ENCODE results near the gene B4GALNT4. TPM values are rescaled to one million over a fixed set of nuclear protein-coding genes. Genes with fewer than 3 reads are reported as not detected.
"Not testable (repeated sequence)": the region's sequence is repeated elsewhere in the genome, so short reads cannot be mapped to it uniquely, and the experiment has no call there.

The B4GALNT4 gene
- total RNA-seq, 1 experiment from 2014 or later, result 3.0 TPM

DNA sequence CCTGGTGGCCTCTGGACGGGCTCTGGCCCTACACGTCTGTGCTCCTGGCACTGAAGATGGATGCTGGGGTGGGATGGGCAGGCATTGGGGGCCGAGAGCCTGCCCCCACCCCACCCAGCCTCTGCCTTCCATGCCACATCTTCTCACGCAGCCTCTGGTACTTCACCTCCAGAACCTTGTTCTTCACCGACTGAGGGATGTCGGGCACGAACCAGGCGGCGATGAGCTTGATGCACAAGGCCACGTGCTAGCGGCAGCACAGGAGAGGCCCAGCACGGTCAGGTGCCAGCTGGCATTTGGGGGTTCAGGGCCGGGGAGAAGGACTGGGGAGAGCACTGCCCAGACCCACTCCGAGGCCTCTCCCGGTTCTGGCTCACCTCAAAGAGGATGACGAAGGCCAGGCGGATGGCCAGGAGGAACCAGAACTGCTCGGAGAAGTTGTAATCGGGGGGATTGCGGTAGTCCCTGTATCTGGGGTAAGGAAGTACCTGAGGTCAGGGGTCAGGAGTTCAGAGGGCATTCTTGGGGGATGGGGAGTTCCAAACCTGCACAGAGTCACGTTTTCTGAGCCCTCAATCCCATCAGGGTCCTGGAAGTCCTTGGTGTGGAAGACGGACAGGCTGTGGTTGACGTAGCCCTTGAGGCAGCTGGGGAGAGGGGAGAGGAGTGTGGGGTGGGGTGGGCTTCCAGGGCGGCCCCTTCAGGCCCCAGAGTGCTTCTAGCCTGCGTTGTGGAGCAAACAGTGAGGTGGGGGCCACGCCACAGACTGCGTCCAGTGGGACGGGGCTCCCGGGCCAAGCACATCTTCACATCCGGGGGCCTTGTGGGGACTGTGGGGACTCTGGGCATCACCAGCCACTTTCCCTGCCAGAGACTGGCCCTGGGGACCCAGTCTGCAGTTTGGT lies 49.3 kb downstream of the B4GALNT4 start:
- no peak for DNase-seq (ENCODE audit: low read depth)

DNA sequence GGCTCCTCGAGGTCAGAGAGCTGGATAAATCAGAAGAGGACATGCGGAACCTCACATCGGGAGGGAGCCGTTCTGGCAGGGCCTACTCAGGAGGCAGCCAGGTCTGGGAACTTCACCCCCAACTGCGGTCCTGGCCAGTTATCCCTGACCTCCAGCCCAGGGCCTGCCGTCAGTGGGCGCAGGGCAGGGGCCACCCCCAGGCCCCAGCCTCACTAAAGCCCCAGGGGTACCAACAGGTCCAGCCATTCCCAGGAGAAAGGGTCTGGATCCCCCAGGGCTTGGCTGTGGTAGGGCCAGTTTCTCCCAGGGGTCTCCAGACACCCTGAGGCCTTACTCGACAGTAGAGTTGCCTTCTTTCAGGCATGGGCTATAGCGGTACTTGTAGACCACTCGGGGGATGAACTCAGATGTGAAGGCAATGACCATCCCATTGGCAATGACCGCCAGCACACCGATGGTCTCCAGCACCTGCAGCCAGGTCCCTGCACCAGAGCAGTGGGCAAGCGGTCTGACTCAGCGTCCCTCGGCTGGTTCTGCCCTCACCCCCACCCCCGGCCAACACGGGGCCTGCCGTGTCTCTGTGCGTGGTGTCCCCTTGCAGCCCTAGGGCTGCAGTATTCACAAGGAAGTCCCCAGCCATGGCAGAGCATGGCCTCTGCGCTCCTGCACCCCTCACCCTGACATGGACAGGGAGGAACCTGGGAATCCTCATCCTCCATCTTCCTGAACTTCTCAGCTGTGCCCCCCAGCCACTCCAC lies 50.1 kb downstream of the B4GALNT4 start:
- no peak for DNase-seq (ENCODE audit: low read depth)

DNA sequence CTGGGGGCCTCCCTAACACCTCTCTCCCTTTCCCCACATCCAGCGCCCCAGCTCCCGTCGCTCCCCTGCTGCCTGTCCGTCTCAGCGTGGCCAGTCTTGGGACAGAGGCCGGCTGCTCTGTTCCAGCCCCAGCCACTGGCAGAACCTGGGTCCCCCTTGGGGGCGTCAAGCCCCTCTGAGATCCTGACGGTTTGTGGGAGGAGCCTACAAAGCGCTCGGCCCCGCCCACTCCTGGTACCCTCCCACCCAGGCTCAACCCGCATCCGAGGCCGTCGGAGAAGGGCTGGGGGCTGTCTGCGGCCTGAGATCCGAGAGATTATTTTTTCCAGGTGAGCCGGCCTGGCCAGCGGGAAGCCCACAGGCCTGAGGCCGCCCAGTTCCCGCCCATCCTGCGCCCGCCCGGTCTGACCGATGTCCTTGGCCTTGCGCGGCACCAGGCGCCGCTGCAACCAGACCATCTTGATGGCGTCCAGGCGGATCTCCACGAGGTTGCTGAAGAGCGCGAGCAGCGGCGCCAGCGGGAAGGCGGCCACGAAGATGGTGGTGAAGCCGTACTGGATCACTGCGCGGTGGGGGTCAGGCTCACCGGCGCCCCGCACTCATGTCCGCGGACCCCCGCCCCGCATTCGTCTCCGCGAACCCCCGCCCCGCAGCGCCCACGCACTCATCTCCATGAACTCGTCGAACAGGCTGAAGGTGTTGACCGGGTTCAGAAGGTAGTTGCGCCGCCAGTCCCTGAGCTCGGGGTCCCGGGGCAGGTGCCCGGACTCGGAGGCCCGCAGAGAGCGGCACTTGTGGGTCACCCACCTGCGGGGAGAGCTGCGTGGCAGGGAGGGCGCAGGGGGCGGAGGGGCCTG lies 51.0 kb downstream of the B4GALNT4 start:
- DNase-seq (ENCODE audit: low read depth), result no peak

DNA sequence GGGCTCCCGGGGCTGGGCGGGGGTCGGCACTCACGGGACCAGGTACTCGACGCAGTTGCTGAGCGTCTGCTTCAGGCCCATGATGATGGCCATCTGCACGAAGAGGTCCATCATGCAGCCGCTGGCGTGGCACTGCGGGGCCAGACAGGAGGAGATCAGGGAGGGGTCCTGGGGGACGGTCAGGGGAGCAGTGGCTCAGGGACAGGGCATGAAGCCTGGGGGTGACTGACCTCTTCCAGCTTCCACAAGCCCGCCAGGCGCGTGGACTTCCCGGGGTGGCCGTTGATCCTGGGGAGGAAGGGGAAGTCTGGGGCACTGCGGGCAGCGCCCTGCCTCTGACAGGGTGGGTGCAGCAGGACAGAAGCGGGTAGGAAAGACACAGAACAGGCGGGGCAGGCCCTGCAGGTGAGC lies 51.6 kb downstream of the B4GALNT4 start:
- DNase-seq (ENCODE audit: low read depth), result no peak

DNA sequence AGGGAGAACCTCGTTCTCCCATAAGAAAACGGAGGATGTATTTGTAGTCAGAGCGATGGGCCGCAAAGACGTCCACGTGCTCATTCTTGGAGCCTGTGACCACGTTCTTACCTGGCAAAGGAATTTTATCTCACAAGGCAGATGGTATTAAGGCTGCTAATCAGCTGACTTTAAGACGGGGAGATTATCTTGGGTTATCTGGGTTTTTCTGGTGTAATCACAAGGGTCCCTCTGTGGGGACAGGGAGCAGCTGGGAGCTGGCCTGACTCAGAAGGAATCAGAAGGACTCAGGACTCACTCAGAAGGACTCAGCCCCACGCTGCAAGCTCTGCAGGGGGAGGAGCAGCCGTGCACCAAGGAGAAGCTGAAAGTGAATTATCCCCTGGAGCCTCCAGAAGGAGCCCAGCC lies 53.0 kb downstream of the B4GALNT4 start:
- DNase-seq (ENCODE audit: low read depth), result no peak

GRCh38 chr11:424232-424631 lies 54.9 kb downstream of the B4GALNT4 start:
- no peak for DNase-seq (ENCODE audit: low read depth)

- DNase-seq (ENCODE audit: low read depth), result not testable (repeated sequence)
Observed at GRCh38 chr11:424766-425165, 55.5 kb downstream of the B4GALNT4 start.

GRCh38 chr11:425301-425700 lies 56.0 kb downstream of the B4GALNT4 start:
- no peak for DNase-seq (ENCODE audit: low read depth)

DNA sequence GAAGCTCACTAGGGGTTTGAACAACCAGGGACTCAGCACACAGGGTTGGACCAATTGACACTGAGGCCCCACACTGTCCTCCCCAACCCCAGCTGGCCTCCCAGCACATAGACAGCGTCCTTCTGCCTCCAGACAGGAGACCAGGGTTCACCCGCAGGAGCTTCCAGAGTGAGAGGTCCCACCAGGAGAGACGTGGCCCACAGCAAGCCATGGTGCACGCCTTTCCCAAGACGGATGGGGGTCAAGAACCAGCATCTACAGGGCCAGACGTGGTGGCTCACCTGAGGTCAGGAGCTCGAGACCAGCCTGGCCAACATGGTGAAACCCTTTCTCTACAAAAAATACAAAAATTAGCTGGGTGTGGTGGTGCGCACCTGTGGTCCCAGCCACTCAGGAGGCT lies 57.6 kb downstream of the B4GALNT4 start:
- no peak for DNase-seq (ENCODE audit: low read depth)

GRCh38 chr11:428295-428694 lies 59.0 kb downstream of the B4GALNT4 start:
- DNase-seq (ENCODE audit: low read depth), result no peak

DNA sequence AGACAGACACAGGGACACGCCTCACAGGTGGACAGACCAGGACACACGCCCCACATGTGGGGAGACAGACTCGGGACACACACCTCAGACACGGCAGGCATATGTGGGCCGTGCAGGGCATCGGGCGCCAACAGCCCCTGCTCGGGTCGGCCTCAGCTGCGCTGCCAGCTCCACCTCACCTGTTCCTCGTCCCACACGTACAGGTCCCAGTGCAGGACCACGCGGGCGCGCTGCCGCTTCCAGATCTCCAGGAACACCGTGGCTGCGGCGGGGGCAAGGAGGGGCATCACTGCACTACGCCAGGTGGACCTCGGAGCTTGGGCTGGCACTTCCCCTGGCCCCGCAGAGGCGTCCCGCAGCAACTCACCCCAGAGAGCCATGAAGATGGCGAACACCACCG lies 60.1 kb downstream of the B4GALNT4 start:
- no peak for DNase-seq (ENCODE audit: low read depth)

- DNase-seq (ENCODE audit: low read depth), result no peak
Observed at GRCh38 chr11:429931-430456, 60.7 kb downstream of the B4GALNT4 start.

Other genes starting within 250 kb of the B4GALNT4 start
- gene SCGB1C1, start 176.4 kb upstream of the B4GALNT4 start, total RNA-seq (2014; rRNA removed; shearing (Covaris generic)), result not detected in 2 replicates
- gene BET1L, start 162.1 kb upstream of the B4GALNT4 start, total RNA-seq (2014; rRNA removed; shearing (Covaris generic)), result 9.3 and 19.7 TPM in 2 replicates
- gene RIC8A, start 161.8 kb upstream of the B4GALNT4 start, total RNA-seq (2014; rRNA removed; shearing (Covaris generic)), result 116 and 130 TPM in 2 replicates
- gene SIRT3, start 133.2 kb upstream of the B4GALNT4 start, total RNA-seq (2014; rRNA removed; shearing (Covaris generic)), result 4.9 and 5.4 TPM in 2 replicates
- 334 and 350 TPM in 2 replicates for gene PSMD13, start 132.5 kb upstream of the B4GALNT4 start, total RNA-seq (2014; rRNA removed; shearing (Covaris generic))
- gene NLRP6, start 91.1 kb upstream of the B4GALNT4 start, total RNA-seq (2014; rRNA removed; shearing (Covaris generic)), result not detected in 2 replicates
- 0.42 and 1.4 TPM in 2 replicates for gene PGGHG, start 80.4 kb upstream of the B4GALNT4 start, total RNA-seq (2014; rRNA removed; shearing (Covaris generic))
- gene IFITM5, start 70.0 kb upstream of the B4GALNT4 start, total RNA-seq (2014; rRNA removed; shearing (Covaris generic)), result not detected in 2 replicates
- 1.2 and 6.1 TPM in 2 replicates for gene IFITM2, start 61.7 kb upstream of the B4GALNT4 start, total RNA-seq (2014; rRNA removed; shearing (Covaris generic))
- 1.2 TPM in 2 replicates for gene IFITM1, start 55.5 kb upstream of the B4GALNT4 start, total RNA-seq (2014; rRNA removed; shearing (Covaris generic))
- gene IFITM3, start 48.6 kb upstream of the B4GALNT4 start, total RNA-seq (2014; rRNA removed; shearing (Covaris generic)), result 16.9 and 22.8 TPM in 2 replicates
- gene PKP3, start 24.7 kb downstream of the B4GALNT4 start, total RNA-seq (2014; rRNA removed; shearing (Covaris generic)), result 7.3 and 22.9 TPM in 2 replicates
- 10.5 and 25.8 TPM in 2 replicates for gene SIGIRR, start 45.5 kb downstream of the B4GALNT4 start, total RNA-seq (2014; rRNA removed; shearing (Covaris generic))
- 0.17 TPM in 1 of 2 replicates, not detected in the other for gene ANO9, start 72.5 kb downstream of the B4GALNT4 start, total RNA-seq (2014; rRNA removed; shearing (Covaris generic))
- gene PTDSS2, start 80.8 kb downstream of the B4GALNT4 start, total RNA-seq (2014; rRNA removed; shearing (Covaris generic)), result 16.2 and 24.4 TPM in 2 replicates
- gene RNH1, start 137.7 kb downstream of the B4GALNT4 start, total RNA-seq (2014; rRNA removed; shearing (Covaris generic)), result 165 and 188 TPM in 2 replicates
- gene HRAS, start 166.1 kb downstream of the B4GALNT4 start, total RNA-seq (2014; rRNA removed; shearing (Covaris generic)), result 67.4 and 75.8 TPM in 2 replicates
- 0.11 and 0.60 TPM in 2 replicates for gene LRRC56, start 168.0 kb downstream of the B4GALNT4 start, total RNA-seq (2014; rRNA removed; shearing (Covaris generic))
- gene LMNTD2, start 191.2 kb downstream of the B4GALNT4 start, total RNA-seq (2014; rRNA removed; shearing (Covaris generic)), result 0.23 and 0.54 TPM in 2 replicates
- gene RASSF7, start 191.5 kb downstream of the B4GALNT4 start, total RNA-seq (2014; rRNA removed; shearing (Covaris generic)), result 19.8 and 25.2 TPM in 2 replicates
- 22.0 and 29.2 TPM in 2 replicates for gene PHRF1, start 207.0 kb downstream of the B4GALNT4 start, total RNA-seq (2014; rRNA removed; shearing (Covaris generic))
- 6.7 and 14.5 TPM in 2 replicates for gene IRF7, start 246.5 kb downstream of the B4GALNT4 start, total RNA-seq (2014; rRNA removed; shearing (Covaris generic))

All from Daoy (cell line).